ENCODE data around the gene LBHD2. TPM values are rescaled to one million over a fixed set of nuclear protein-coding genes. Genes with fewer than 3 reads are reported as not detected.

LBHD2 gene
- total RNA-seq, result not detected

GRCh38 chr14:103084021-103084919 lies at the start of gene LBHD2:
TSS of gene LBHD2 (plus strand) at chr14:103084210. CDS start at chr14:103086013, 1,803 bp downstream.

GRCh38 chr14:103057372-103058163 lies 26.4 kb upstream of the LBHD2 start, which contains the start of gene CDC42BPB:
TSS of gene CDC42BPB (minus strand) at chr14:103057549. CDS start at chr14:103057173, 376 bp downstream.

GRCh38 chr14:103094406-103095209 lies 10.6 kb downstream of the LBHD2 start, which contains the start of gene EXOC3L4:
TSS of gene EXOC3L4 (plus strand) at chr14:103094725. CDS start at chr14:103100220, 5,495 bp downstream.

GRCh38 chr14:103122947-103123633 lies 39.1 kb downstream of the LBHD2 start, which contains the start of gene TNFAIP2:
TSS of gene TNFAIP2 (plus strand) at chr14:103123461. CDS start at chr14:103126458, 2,997 bp downstream.

Other genes with a start within 250 kb of the LBHD2 start
- 0.33 TPM for gene AMN, start 161.5 kb upstream of the LBHD2 start, total RNA-seq
- 111 TPM for gene CDC42BPB, start 26.7 kb upstream of the LBHD2 start, total RNA-seq
- gene EXOC3L4, start 10.5 kb downstream of the LBHD2 start, total RNA-seq, result 0.16 TPM
- 42.7 TPM for gene TNFAIP2, start 39.3 kb downstream of the LBHD2 start, total RNA-seq